Uterus (tissue), 4 donors: ENCODE measurements around the gene MTHFSD. TPM values are rescaled to one million over a fixed set of nuclear protein-coding genes. Genes with fewer than 3 reads are reported as not detected.

Experiments used
- DNase-seq, 2 donors: peaks; one replicate each; pipeline ENCODE4 v3.0.0-alpha.2; 2019 to 2020
- H3K27ac ChIP-seq, 2 donors: fragments of 200-600 bp; sonication (generic); 1 replicate in 1 of 2; 2 replicates in 1 of 2; pipeline ENCODE4 v1.5.1; 2016 to 2018
- H3K27me3 ChIP-seq, 2 donors: fragments of 200-600 bp; sonication (generic); one replicate each; pipeline ENCODE4 v1.5.1; 2018 to 2019; ENCODE audit warnings: control low read depth in 1 of 2
- H3K36me3 ChIP-seq, 2 donors: fragments of 200-600 bp; sonication (generic); one replicate each; pipeline ENCODE4 v1.5.1; 2019; ENCODE audit warnings: control low read depth in 1 of 2
- H3K4me1 ChIP-seq, 2 donors: fragments of 200-600 bp; sonication (generic); one replicate each; pipeline ENCODE4 v1.5.1; 2018 to 2019; ENCODE audit warnings: control low read depth in 1 of 2
- H3K4me3 ChIP-seq, 2 donors: fragments of 200-600 bp; sonication (generic); 1 replicate in 1 of 2; 2 replicates in 1 of 2; pipeline ENCODE4 v1.5.1; 2018 to 2019; ENCODE audit warnings: mild to moderate bottlenecking in 1 of 2
- H3K9me3 ChIP-seq, 2 donors: fragments of 200-600 bp; sonication (generic); one replicate each; pipeline ENCODE4 v1.5.1; 2019; ENCODE audit warnings: control low read depth in 1 of 2
- CTCF ChIP-seq, 4 experiments: fragments of 200-600 bp in 2 of 4; fragments of 450-650 bp in 2 of 4; sonication (generic) in 2 of 4; IDR thresholded peaks; one replicate each; pipeline ENCODE4 v1.5.1; 2016 to 2019; ENCODE audit warnings: antibody characterized with exemption in 4 of 4, mild to moderate bottlenecking in 2 of 4, moderate library complexity in 1 of 4
- POLR2A ChIP-seq, 2 donors: fragments of 450-650 bp; IDR thresholded peaks; one replicate each; pipeline ENCODE4 v1.6.1; 2016; ENCODE audit warnings: antibody characterized with exemption in 2 of 2, mild to moderate bottlenecking in 1 of 2, moderate library complexity in 1 of 2
- intact Hi-C: fragments of 100-400 bp; cut with DNase I; formaldehyde crosslinking; loops from one replicate; pipeline ENCODE4 v1.15.1; 2023; ENCODE audit warnings: low total_unique reads
- total RNA-seq, 4 donors: library from RNA; depleted of rRNA in 3 of 4; stranded (reverse); fragments of >200 nt in 3 of 4; gene quantifications; one replicate each; pipeline versions ENCODE4 v1.1.0 to v1.2.4, GENCODE V29; 2014 to 2023
- donor health status: DM: yes; HTN: yes; CAD: no.

The MTHFSD gene
- total RNA-seq, 4 donors from 2014 or later: 2.9 to 26.0 (median 13.1) TPM

GRCh38 chr16:86496262-86496928 is 58.6 kb downstream of the MTHFSD start:
- Histone ChIP-seq H3K36me3 (no peaks in the 10 kb centered on the region), H3K27ac (no peak overlapping the region), H3K27me3 (peaks cover 14 to 67% of the 10 kb centered on the region in 2 donors), H3K4me1 (peaks cover 0 to 4% of the 10 kb centered on the region in 2 donors), H3K4me3 (no peak overlapping the region), H3K9me3 (no peaks in the 10 kb centered on the region)
- no peak for TF ChIP-seq POLR2A (IDR thresholded peaks at IDR 0.05)
- no peak for TF ChIP-seq CTCF (IDR thresholded peaks at IDR 0.05)
- intact Hi-C loops: no loop called here
- DNase-seq: no peak

- peaks cover 0 to 4% of the 10 kb centered on the region in 2 donors for H3K4me1 ChIP-seq
- H3K9me3 ChIP-seq: no peaks in the 10 kb centered on the region
- peaks cover 14 to 63% of the 10 kb centered on the region in 2 donors for H3K27me3 ChIP-seq
- H3K4me3 ChIP-seq: no peak overlapping the region
- H3K36me3 ChIP-seq: no peaks in the 10 kb centered on the region
- TF ChIP-seq CTCF (IDR thresholded peaks at IDR 0.05): no peak
- no peak for TF ChIP-seq POLR2A (IDR thresholded peaks at IDR 0.05)
- intact Hi-C loops: no loop called here
- no peak overlapping the region for H3K27ac ChIP-seq
- no peak for DNase-seq
These were observed 59.2 kb downstream of the MTHFSD start for GRCh38 chr16:86495756-86496261.

GRCh38 chr16:86495357-86495701 is 59.7 kb downstream of the MTHFSD start:
- H3K4me1 ChIP-seq: peaks cover 0 to 4% of the 10 kb centered on the region in 2 donors
- peaks cover 12 to 60% of the 10 kb centered on the region in 2 donors for H3K27me3 ChIP-seq
- no peak overlapping the region for H3K4me3 ChIP-seq
- no peak for TF ChIP-seq POLR2A (IDR thresholded peaks at IDR 0.05)
- no peak for TF ChIP-seq CTCF (IDR thresholded peaks at IDR 0.05)
- DNase-seq: no peak
- intact Hi-C loops: no loop called here
- no peaks in the 10 kb centered on the region for H3K36me3 ChIP-seq
- no peaks in the 10 kb centered on the region for H3K9me3 ChIP-seq
- H3K27ac ChIP-seq: no peak overlapping the region

GRCh38 chr16:86494565-86495356 is 60.3 kb downstream of the MTHFSD start:
- H3K27me3 ChIP-seq: peaks cover 6 to 64% of the 10 kb centered on the region in 2 donors
- peaks cover 0 to 4% of the 10 kb centered on the region in 2 donors for H3K4me1 ChIP-seq
- TF ChIP-seq CTCF (IDR thresholded peaks at IDR 0.05) (no peak), POLR2A (IDR thresholded peaks at IDR 0.05) (no peak)
- H3K27ac ChIP-seq: no peak overlapping the region
- no peaks in the 10 kb centered on the region for H3K36me3 ChIP-seq
- H3K9me3 ChIP-seq: no peaks in the 10 kb centered on the region
- no peak for DNase-seq
- intact Hi-C loops: no loop called here
- no peak overlapping the region for H3K4me3 ChIP-seq

GRCh38 chr16:86494039-86494564 is 60.9 kb downstream of the MTHFSD start:
- intact Hi-C loops: no loop called here
- Histone ChIP-seq H3K27me3 (peaks cover 6 to 60% of the 10 kb centered on the region in 2 donors), H3K27ac (no peak overlapping the region), H3K4me3 (no peak overlapping the region), H3K36me3 (no peaks in the 10 kb centered on the region), H3K4me1 (peaks cover 0 to 4% of the 10 kb centered on the region in 2 donors), H3K9me3 (no peaks in the 10 kb centered on the region)
- no peak for TF ChIP-seq POLR2A (IDR thresholded peaks at IDR 0.05)
- TF ChIP-seq CTCF (IDR thresholded peaks at IDR 0.05): no peak
- DNase-seq: no peak
